HUES48 (cell line): ENCODE measurements around the gene METTL15.
"Not testable (repeated sequence)": the region's sequence is repeated elsewhere in the genome, so short reads cannot be mapped to it uniquely, and the experiment has no call there.

Experiments used
- H3K27ac ChIP-seq: one replicate; pipeline ENCODE4 v1.7.0; 2013; ENCODE audit warnings: low read depth, low read length, inconsistent platforms
- H3K27me3 ChIP-seq: 2 replicates; pipeline ENCODE4 v1.6.1; 2013; ENCODE audit warnings: mild to moderate bottlenecking, low read length; ENCODE audit not compliant: control insufficient read depth, insufficient read depth
- H3K36me3 ChIP-seq: 2 replicates; pipeline ENCODE4 v1.6.1; 2013; ENCODE audit warnings: low read length; ENCODE audit not compliant: control insufficient read depth, insufficient read depth
- H3K4me1 ChIP-seq: 2 replicates; pipeline ENCODE4 v1.6.1; 2013; ENCODE audit warnings: mild to moderate bottlenecking, low read length; ENCODE audit not compliant: control insufficient read depth, insufficient read depth
- H3K4me3 ChIP-seq: 2 replicates; pipeline ENCODE4 v1.5.1; 2013; ENCODE audit warnings: mild to moderate bottlenecking, low read depth, low read length
- H3K9ac ChIP-seq: 2 replicates; pipeline ENCODE4 v1.6.1; 2013; ENCODE audit warnings: mild to moderate bottlenecking, low read depth, low read length, moderate library complexity
- H3K9me3 ChIP-seq: 2 replicates; pipeline ENCODE4 v1.6.1; 2013; ENCODE audit warnings: low read length; ENCODE audit not compliant: control insufficient read depth, insufficient read depth

METTL15 gene

DNA sequence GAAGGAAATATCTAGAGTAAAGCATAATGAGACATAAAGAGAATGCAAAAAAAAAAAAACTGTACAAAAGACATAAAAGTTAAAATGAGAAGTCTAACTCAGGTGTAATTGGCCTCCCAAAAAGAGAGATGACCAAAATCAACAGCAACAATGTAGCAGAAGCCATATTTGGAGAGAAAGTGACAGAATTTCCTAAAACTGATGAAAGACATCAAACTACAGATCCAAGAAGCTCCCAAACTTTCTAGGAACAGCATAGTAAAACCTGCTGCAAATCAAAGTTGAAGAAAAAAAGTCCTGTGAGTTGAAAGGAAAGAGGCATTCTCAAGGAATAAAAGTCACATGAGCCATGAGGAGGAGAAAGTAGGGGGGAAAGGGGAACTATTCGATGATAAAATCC is 231.3 kb downstream of the METTL15 start:
- Histone ChIP-seq H3K4me1 (peaks cover 9% of the 10 kb centered on the region; the same call in 1 of the 2 replicates), H3K27me3 (no peaks in the 10 kb centered on the region), H3K4me3 (no peak overlapping the region), H3K36me3 (no peaks in the 10 kb centered on the region), H3K9me3 (no peaks in the 10 kb centered on the region), H3K9ac (no peak overlapping the region), H3K27ac (no peak overlapping the region)

DNA sequence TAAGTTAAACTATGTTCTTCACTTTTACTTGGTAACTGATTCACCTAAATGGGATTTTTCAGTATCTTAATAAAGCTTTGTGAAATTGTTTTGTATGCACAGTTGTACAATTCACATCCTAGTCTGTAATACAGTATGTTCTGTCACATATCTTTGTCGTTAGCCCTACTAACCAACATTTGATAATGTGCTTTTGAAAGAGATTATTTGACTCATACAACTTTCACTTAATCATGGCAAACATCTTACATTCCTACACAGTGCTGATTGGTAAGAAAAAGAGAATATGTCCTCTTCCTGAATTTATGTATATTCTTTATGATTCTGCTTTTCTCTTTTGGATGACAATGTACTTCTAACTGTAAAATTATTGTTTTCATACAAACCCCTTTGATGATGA is 234.5 kb downstream of the METTL15 start:
- no peaks in the 10 kb centered on the region for H3K36me3 ChIP-seq
- H3K27ac ChIP-seq = no peak overlapping the region
- H3K9ac ChIP-seq = no peak overlapping the region
- no peaks in the 10 kb centered on the region for H3K27me3 ChIP-seq
- H3K9me3 ChIP-seq = no peaks in the 10 kb centered on the region
- peaks cover 9% of the 10 kb centered on the region; the same call in 1 of the 2 replicates for H3K4me1 ChIP-seq
- no peak overlapping the region for H3K4me3 ChIP-seq

DNA sequence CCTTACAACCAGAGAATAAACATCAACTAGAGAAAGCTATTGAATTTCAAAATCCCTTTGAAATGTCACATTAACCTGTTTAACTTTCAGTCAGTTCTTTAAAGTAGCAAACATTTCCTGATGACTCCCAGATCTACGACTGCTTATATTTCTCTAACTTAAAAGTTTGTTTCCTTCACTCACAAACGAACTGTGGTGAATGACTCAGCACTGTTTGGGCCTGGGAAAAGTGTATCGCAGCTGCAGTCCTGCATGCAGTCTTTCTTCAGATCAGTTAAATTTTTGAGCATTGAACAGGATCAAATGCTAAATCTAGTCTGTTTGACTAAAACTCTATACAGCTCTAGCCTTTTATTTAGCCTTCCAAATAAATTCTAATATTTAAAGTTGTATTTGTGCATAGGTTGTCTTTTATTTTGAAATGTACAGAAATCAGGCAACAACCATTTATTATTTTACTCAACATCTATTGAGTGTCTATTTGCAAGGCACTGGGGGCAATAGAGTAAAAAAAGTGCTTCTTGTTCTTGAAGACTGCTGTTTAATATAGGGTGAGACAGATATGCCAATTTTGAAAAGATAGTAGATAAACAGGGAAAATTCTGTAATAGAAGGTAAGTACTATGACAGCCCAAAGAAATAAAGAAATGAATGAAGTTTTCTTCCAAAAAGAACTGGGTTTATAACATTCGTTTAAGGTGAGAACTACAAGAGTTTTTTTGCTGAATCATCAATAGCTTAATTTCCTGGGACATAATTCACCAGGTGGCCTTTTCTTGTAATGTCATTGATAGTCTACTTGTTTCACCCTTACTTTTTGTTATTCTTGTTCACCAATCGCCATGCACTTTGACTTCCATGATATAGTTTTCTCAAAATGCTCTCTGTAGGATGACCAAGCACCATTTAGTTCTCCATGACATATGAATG is 235.4 kb downstream of the METTL15 start:
- no peaks in the 10 kb centered on the region for H3K27me3 ChIP-seq
- H3K9ac ChIP-seq = no peak overlapping the region; the same call in 1 of the 2 replicates
- H3K4me1 ChIP-seq = peaks cover 9% of the 10 kb centered on the region; the same call in 1 of the 2 replicates
- no peak overlapping the region for H3K27ac ChIP-seq
- no peaks in the 10 kb centered on the region for H3K9me3 ChIP-seq
- H3K36me3 ChIP-seq = no peaks in the 10 kb centered on the region
- H3K4me3 ChIP-seq = no peak overlapping the region

DNA sequence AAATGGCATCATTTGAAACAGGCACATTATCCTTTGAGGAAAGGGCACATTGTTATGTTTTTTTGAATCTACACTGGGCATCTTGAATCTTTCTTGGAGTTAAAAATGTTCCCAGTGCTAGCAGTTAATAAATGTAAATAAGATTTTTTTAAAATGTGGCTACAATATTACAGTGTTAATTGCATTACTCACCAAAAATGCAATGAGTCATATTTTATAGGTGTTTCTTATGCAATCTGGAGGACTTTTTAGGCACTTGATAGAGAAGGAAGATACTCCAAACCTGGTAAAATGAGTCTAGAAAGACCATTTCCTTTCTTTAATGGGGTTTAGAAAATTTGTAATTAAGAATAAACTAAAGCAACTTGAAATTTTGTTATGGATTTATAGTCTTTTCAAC is 238.0 kb downstream of the METTL15 start:
- Histone ChIP-seq H3K9me3 (no peaks in the 10 kb centered on the region), H3K4me1 (peaks cover 9% of the 10 kb centered on the region; the same call in 1 of the 2 replicates), H3K36me3 (no peaks in the 10 kb centered on the region), H3K27me3 (no peaks in the 10 kb centered on the region), H3K4me3 (no peak overlapping the region), H3K27ac (no peak overlapping the region), H3K9ac (no peak overlapping the region)

DNA sequence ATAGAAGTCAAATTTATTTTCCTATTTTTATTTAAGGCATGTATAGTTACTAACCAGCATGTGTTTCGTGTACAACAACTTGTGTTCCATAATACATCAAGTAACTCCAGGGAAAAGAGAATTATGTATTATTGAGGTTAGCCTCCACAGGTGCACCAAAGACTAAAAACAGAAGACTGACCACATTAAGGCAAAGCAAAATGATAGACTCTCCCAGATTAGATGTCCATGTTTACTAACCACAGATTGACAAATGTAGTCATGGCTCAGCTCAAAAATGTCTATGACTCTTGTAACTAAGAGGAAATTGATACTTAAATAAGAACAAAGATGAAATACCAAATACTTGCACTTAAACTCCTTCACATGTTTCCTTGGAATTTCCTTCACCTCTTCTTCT is 238.5 kb downstream of the METTL15 start:
- Histone ChIP-seq H3K9me3 (no peaks in the 10 kb centered on the region), H3K27ac (no peak overlapping the region), H3K4me1 (peaks cover 9% of the 10 kb centered on the region; the same call in 1 of the 2 replicates), H3K36me3 (no peaks in the 10 kb centered on the region), H3K9ac (no peak overlapping the region), H3K27me3 (no peaks in the 10 kb centered on the region), H3K4me3 (no peak overlapping the region)

DNA sequence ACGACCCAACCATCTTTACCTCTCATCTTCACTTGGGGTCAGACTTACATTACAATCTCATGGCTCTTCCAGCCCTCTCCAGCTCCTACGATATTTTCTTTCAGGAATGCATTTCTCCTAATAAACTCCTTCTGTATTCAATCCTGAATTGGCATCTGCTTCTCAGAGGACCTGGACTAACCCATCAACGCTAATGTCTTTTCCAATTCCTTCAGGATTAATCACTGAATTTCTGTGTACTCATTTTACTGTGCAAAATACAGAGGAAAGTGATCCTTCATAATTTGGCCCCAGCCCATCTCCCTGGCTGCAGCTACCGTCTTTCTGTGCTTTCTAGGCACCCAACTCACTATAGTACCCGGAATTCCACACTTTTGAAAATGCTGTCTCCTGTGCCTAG is 239.2 kb downstream of the METTL15 start:
- Histone ChIP-seq H3K36me3 (no peaks in the 10 kb centered on the region), H3K27ac (no peak overlapping the region), H3K4me3 (no peak overlapping the region), H3K4me1 (peaks cover 9% of the 10 kb centered on the region; the same call in 1 of the 2 replicates), H3K9me3 (no peaks in the 10 kb centered on the region), H3K27me3 (no peaks in the 10 kb centered on the region), H3K9ac (no peak overlapping the region)

DNA sequence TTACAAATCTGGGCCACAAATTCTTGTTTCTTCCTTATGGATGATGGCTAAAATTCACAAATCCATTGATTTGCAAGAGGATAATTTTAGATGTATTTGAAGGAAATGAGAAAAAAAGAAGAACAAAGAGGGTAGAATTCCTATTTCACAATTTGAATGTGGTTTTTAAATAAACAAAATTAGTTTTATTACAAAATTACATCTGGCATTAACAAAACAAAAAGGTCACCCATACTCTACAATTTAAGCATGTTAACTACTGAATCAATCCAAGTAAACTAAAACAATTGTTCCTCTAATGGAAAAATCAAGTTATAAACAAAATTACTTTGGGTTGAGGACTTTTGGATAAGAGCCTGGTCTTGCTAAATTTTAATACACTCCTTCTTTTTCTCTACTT is 242.0 kb downstream of the METTL15 start:
- Histone ChIP-seq H3K27me3 (no peaks in the 10 kb centered on the region), H3K4me3 (no peak overlapping the region), H3K36me3 (no peaks in the 10 kb centered on the region), H3K27ac (no peak overlapping the region), H3K4me1 (no peaks in the 10 kb centered on the region), H3K9me3 (no peaks in the 10 kb centered on the region), H3K9ac (no peak overlapping the region)

DNA sequence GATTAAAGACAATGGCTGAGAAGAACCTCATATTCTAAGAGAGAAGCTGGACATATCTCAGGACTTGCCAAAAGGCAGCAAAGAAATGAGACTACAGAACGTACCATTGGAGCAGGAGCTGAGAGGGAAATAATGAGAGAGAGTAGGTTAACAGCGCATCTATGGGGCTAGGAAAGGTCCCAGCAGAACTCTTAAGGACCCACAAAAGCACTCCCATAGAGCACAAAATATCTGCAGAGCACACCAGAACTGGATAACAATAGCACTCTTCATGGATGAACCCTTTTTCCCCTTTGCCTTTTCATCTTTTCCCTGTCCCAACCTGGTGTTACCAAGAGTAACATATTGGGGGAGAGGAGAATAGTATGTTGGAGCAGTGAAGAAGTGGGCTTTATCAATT is 245.8 kb downstream of the METTL15 start:
- Histone ChIP-seq H3K9me3 (no peaks in the 10 kb centered on the region), H3K9ac (no peak overlapping the region), H3K4me3 (no peak overlapping the region), H3K27ac (no peak overlapping the region), H3K27me3 (no peaks in the 10 kb centered on the region), H3K36me3 (no peaks in the 10 kb centered on the region), H3K4me1 (no peaks in the 10 kb centered on the region)

DNA sequence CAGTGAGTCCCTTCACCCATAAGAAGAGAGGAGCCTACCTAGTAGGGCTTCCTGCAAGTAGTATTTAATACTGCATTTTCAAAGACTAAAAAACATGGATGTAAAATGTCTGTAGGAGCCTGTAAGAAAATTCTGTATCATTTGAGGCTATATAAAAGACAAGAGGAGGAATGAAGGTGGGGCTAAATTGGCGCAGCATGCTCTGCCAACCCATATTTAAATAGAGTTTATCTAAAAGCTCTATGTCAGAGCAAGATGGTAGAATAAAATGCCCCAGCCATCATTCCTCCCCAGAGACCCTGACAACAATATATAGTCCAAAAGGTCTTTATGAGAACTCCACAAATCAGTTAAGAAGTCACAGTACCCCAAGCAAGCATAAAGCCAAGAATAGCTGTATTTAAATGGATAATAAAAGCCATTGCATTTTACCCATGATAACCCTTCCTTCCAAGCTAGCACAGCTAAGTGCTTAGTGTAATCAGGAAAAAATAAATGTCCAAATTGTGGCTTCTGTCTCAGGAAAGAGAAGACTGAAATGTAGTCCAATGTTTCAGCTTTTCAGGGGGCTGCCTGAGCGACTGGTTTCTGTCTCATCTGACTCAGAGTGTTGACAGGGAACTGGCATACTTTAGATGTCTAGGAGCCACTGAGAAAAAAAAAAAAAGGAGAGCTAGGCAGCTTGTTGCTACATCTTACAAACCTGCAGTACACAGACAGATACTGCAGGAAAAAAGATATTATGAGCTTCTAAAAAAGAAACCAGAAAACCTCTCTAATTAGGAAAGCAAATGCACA is 258.6 kb downstream of the METTL15 start:
- Histone ChIP-seq H3K27ac (no peak overlapping the region), H3K9me3 (0 out of 2 replicates have a peak, but pooled peaks cover 4% of the 10 kb centered on the region), H3K36me3 (no peaks in the 10 kb centered on the region), H3K4me3 (no peak overlapping the region), H3K4me1 (no peaks in the 10 kb centered on the region), H3K9ac (no peak overlapping the region), H3K27me3 (no peaks in the 10 kb centered on the region)

DNA sequence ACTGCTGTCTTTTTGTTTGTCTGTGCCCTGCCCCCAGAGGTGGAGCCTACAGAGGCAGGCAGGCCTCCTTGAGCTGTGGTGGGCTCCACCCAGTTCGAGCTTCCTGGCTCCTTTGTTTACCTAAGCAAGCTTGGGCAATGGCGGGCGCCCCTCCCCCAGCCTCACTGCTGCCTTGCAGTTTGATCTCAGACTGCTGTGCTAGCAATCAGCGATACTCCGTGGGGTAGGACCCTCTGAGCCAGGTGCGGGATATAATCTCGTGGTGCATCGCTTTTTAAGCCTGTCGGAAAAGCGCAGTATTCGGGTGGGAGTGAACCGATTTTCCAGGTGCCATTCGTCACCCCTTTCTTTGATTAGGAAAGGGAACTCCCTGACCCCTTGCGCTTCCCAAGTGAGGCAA is 269.9 kb downstream of the METTL15 start:
- not testable (repeated sequence) for H3K27me3 ChIP-seq, H3K36me3 ChIP-seq, H3K9me3 ChIP-seq, H3K4me1 ChIP-seq, H3K9ac ChIP-seq, H3K27ac ChIP-seq, H3K4me3 ChIP-seq
